ENCODE measurements around the gene DUSP8. TPM values are rescaled to one million over a fixed set of nuclear protein-coding genes. Genes with fewer than 3 reads are reported as not detected.

DUSP8 gene
- total and polyA plus RNA-seq, 2 of the 8 experiments (the other 6 are each of a cell fraction or from before 2014, with no cell fraction given): 2.8 to 3.6 TPM

- TF ChIP-seq CHD7 (IDR thresholded peaks at IDR 0.05; ENCODE audit: insufficient replicate concordance, low read length): no peak
- TF ChIP-seq CBX5 (IDR thresholded peaks at IDR 0.05; ENCODE audit: low read depth, low read length): no peak
- no peak for TF ChIP-seq RBBP5 (IDR thresholded peaks at IDR 0.05; ENCODE audit: borderline replicate concordance, low read depth, low read length)
- no peak for TF ChIP-seq ZNF274 (IDR thresholded peaks at IDR 0.05; ENCODE audit: borderline replicate concordance, extremely low read depth, low read length)
- no peak for TF ChIP-seq SAP30 (IDR thresholded peaks at IDR 0.05; ENCODE audit: insufficient read depth, insufficient replicate concordance, low read length)
- no peak for TF ChIP-seq RFX5 (IDR thresholded peaks at IDR 0.05; ENCODE audit: borderline replicate concordance, low read depth, low read length)
- TF ChIP-seq YY1 (IDR thresholded peaks at IDR 0.05; ENCODE audit: low read depth, low read length): no peak
Measured at GRCh38 chr11:1543606-1544263, 28.3 kb downstream of the DUSP8 start (continued).
